Natural killer cell (primary cell): Measurements from ENCODE around the gene DNAI1. TPM values are rescaled to one million over a fixed set of nuclear protein-coding genes. Genes with fewer than 3 reads are reported as not detected.

ENCODE experiments used
- ATAC-seq, 3 donors: fragments of 150-1000 bp in 2 of 3; fragments of 200-7000 bp in 1 of 3; cut with Tn5 transposase; 1 replicate in 1 of 3; 2 replicates in 2 of 3; pipeline ENCODE4 v1.10.0; 2021; ENCODE audit warnings: mild to moderate bottlenecking in 2 of 3, moderate library complexity in 2 of 3
- DNase-seq, 2 donors: peaks; one replicate each; pipeline versions ENCODE4 v3.0.0 to v3.0.0-alpha.2; 2013 to 2021; ENCODE audit warnings: mixed read lengths in 1 of 2
- H3K27ac ChIP-seq: one replicate; pipeline ENCODE4 v1.5.1; 2013; ENCODE audit warnings: mild to moderate bottlenecking, low read length
- H3K27me3 ChIP-seq: one replicate; pipeline ENCODE4 v1.6.1; 2013; ENCODE audit warnings: low read length; ENCODE audit not compliant: control insufficient read depth, insufficient read depth
- H3K36me3 ChIP-seq: one replicate; pipeline ENCODE4 v1.6.1; 2013; ENCODE audit warnings: low read length; ENCODE audit not compliant: control insufficient read depth, insufficient read depth
- H3K4me1 ChIP-seq: one replicate; pipeline ENCODE4 v1.6.1; 2013; ENCODE audit warnings: low read length; ENCODE audit not compliant: control insufficient read depth, insufficient read depth
- H3K4me3 ChIP-seq: one replicate; pipeline ENCODE4 v1.5.1; 2013; ENCODE audit warnings: low read length
- H3K9me3 ChIP-seq: one replicate; pipeline ENCODE4 v1.6.1; 2013; ENCODE audit warnings: low read length; ENCODE audit not compliant: control insufficient read depth, insufficient read depth
- H3K27ac Mint-ChIP-seq, 2 donors: one replicate each; pipeline ENCODE4 v1.8.0; 2022; ENCODE audit warnings: mild to moderate bottlenecking in 2 of 2, mixed read lengths in 2 of 2, moderate library complexity in 1 of 2
- H3K27me3 Mint-ChIP-seq, 2 donors: one replicate each; pipeline ENCODE4 v1.8.0; 2022; ENCODE audit warnings: low read depth in 2 of 2, mixed read lengths in 2 of 2
- H3K36me3 Mint-ChIP-seq: one replicate; pipeline ENCODE4 v1.8.0; 2022; ENCODE audit warnings: mixed read lengths
- H3K4me1 Mint-ChIP-seq, 2 donors: one replicate each; pipeline ENCODE4 v1.8.0; 2022; ENCODE audit warnings: mixed read lengths in 2 of 2
- H3K4me3 Mint-ChIP-seq: one replicate; pipeline ENCODE4 v1.8.0; 2022; ENCODE audit warnings: mild to moderate bottlenecking, moderate library complexity, mixed read lengths
- H3K9me3 Mint-ChIP-seq, 2 donors: one replicate each; pipeline ENCODE4 v1.8.0; 2022; ENCODE audit warnings: mixed read lengths in 2 of 2
- WGBS: methylation state at CpG from one replicate; pipeline ENCODE4 v1.1.7; 2013; ENCODE audit warnings: missing lambda C conversion rate; ENCODE audit not compliant: insufficient coverage; 5-methylcytosine and 5-hydroxymethylcytosine counted together
- intact Hi-C: fragments of 100-400 bp; cut with micrococcal nuclease; formaldehyde crosslinking; loops from one replicate; pipeline ENCODE4 v1.14.2; 2022
- total RNA-seq, 4 donors: library from RNA; stranded (reverse); fragments of 120-200 nt in 1 of 4; gene quantifications; one replicate each; pipeline versions ENCODE4 v1.2.3 to v1.2.4, GENCODE V29; 2013 to 2022
- TF ChIP-seq, protein P1 (sequence below): fragments of 200-600 bp; IDR thresholded peaks from one replicate; pipeline ENCODE4 v1.8.0; 2022; ENCODE audit warnings: antibody characterized with exemption

The DNAI1 gene
- total RNA-seq, 3 donors from 2014 or later (not counting 1 experiment from before 2014, with no cell fraction given) = not detected

DNA sequence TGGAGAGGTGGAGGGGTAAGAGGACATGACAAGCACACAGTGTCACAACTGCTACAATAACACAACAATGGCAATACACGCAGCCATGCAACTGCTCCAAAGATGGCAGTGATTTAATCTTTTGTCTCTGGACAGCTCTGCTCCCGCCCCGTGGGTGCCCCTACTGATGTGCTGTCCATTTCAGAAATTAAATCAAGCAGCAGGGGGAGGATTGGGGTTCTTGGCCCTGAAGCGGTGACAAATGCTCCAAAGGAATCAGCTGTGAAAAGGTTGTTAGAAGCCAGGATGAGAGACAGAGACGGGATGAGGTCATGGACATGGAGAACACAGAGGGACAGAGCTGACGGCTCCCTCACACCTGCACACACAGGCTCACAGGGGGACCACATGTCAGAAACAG is 108.4 kb downstream of the DNAI1 start:
- TF ChIP-seq, protein P1, sequence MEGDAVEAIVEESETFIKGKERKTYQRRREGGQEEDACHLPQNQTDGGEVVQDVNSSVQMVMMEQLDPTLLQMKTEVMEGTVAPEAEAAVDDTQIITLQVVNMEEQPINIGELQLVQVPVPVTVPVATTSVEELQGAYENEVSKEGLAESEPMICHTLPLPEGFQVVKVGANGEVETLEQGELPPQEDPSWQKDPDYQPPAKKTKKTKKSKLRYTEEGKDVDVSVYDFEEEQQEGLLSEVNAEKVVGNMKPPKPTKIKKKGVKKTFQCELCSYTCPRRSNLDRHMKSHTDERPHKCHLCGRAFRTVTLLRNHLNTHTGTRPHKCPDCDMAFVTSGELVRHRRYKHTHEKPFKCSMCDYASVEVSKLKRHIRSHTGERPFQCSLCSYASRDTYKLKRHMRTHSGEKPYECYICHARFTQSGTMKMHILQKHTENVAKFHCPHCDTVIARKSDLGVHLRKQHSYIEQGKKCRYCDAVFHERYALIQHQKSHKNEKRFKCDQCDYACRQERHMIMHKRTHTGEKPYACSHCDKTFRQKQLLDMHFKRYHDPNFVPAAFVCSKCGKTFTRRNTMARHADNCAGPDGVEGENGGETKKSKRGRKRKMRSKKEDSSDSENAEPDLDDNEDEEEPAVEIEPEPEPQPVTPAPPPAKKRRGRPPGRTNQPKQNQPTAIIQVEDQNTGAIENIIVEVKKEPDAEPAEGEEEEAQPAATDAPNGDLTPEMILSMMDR = no peak
- no peak overlapping the region for H3K4me3 ChIP-seq
- no peaks in the 10 kb centered on the region for H3K36me3 ChIP-seq
- ATAC-seq = no peak
- H3K27me3 ChIP-seq = no peaks in the 10 kb centered on the region
- no peaks in the 10 kb centered on the region for H3K36me3 Mint-ChIP-seq
- no peaks in the 10 kb centered on the region for H3K9me3 Mint-ChIP-seq
- 84% methylated on average over 6 of the region's 6 CpGs for WGBS
- H3K27me3 Mint-ChIP-seq = peaks cover 8 to 35% of the 10 kb centered on the region in 2 donors
- peaks cover 2% of the 10 kb centered on the region for H3K9me3 ChIP-seq
- no peak for DNase-seq
- H3K4me3 Mint-ChIP-seq = no peak overlapping the region
- H3K4me1 Mint-ChIP-seq = no peaks in the 10 kb centered on the region
- no peaks in the 10 kb centered on the region for H3K4me1 ChIP-seq
- H3K27ac Mint-ChIP-seq = no peak overlapping the region
- H3K27ac ChIP-seq = no peak overlapping the region
- intact Hi-C loops = no loop called here

DNA sequence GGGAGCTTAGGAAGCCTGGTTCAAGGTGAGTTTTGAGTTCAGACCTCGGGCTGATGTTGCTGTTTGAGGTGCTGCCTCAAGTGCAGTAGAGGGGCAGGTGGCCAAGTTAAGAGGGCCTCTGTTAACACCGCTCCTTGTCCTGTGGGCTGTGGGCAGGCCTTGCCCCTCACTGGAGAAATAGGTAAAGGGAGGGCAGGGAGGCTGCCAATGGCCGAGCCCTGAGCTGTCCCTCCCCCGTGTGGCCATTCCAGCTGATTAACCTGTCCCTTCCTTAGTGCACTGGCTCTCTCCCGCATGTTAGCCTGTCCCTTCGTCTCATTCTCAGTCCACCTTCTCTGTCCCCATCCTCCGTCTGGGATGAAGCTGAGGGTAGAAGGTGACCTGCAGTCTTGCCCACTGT is 109.5 kb downstream of the DNAI1 start:
- Histone ChIP-seq H3K9me3 (no peaks in the 10 kb centered on the region), H3K4me3 (no peak overlapping the region), H3K36me3 (no peaks in the 10 kb centered on the region), H3K27me3 (no peaks in the 10 kb centered on the region), H3K27ac (no peak overlapping the region), H3K4me1 (no peaks in the 10 kb centered on the region)
- no peaks in the 10 kb centered on the region for H3K36me3 Mint-ChIP-seq
- TF ChIP-seq, protein P1 = no peak
- ATAC-seq (no peak), DNase-seq (no peak)
- H3K4me1 Mint-ChIP-seq = no peaks in the 10 kb centered on the region
- H3K27ac Mint-ChIP-seq = no peak overlapping the region
- no peaks in the 10 kb centered on the region for H3K9me3 Mint-ChIP-seq
- intact Hi-C loops = no loop called here
- peaks cover 8 to 31% of the 10 kb centered on the region in 2 donors for H3K27me3 Mint-ChIP-seq
- WGBS = 84% methylated on average over 7 of the region's 7 CpGs
- H3K4me3 Mint-ChIP-seq = no peak overlapping the region

DNA sequence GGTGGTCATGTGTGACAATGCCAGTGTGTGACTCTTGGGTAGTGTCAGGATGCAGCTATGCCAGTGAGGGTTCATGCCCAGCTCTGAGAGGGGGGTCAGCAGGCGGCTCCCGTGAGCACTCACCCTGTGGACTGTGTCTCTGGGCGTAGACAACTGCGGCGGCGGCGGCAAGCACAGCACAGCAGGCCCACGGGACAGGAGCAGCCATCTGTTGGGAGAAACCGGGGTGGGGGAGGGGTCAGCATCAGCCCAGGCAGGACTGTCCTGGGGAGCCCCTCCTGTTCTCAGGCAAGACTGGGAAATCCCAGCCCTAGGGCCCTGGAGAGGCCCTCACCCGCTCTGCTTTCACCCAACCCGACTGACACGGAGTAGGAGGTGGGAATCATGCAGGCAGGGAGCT is 110.2 kb downstream of the DNAI1 start:
- WGBS = 74% methylated on average over 12 of the region's 12 CpGs
- DNase-seq = no peak
- H3K4me3 ChIP-seq = no peak overlapping the region
- H3K27ac Mint-ChIP-seq = no peak overlapping the region
- H3K27me3 Mint-ChIP-seq = peaks cover 8 to 28% of the 10 kb centered on the region in 2 donors
- no peaks in the 10 kb centered on the region for H3K4me1 Mint-ChIP-seq
- no peak overlapping the region for H3K27ac ChIP-seq
- no peak overlapping the region for H3K4me3 Mint-ChIP-seq
- no peaks in the 10 kb centered on the region for H3K4me1 ChIP-seq
- no peak for ATAC-seq
- no peaks in the 10 kb centered on the region for H3K27me3 ChIP-seq
- TF ChIP-seq, protein P1 = no peak
- H3K36me3 ChIP-seq = no peaks in the 10 kb centered on the region
- intact Hi-C loops = no loop called here
- no peaks in the 10 kb centered on the region for H3K9me3 ChIP-seq
- no peaks in the 10 kb centered on the region for H3K9me3 Mint-ChIP-seq
- H3K36me3 Mint-ChIP-seq = no peaks in the 10 kb centered on the region

DNA sequence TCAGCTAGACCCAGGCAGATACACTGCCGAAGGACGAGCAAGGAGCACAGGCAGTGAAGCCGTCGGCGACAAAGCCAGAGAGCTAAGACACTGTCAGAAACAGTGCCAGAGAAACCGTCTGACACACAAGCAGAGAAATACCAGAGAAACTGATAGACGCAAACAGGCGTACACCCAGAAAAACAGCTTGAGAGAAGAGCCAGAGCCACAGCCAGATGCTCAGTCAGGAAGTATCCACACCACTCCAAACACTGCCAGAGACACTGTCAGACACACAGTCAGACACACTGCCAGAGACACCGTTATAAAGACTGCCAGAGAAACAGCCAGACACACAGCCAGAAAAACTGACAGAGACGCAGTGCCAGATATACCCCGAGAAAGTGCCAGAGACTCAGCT is 111.8 kb downstream of the DNAI1 start:
- H3K4me1 Mint-ChIP-seq = no peaks in the 10 kb centered on the region
- intact Hi-C loops = no loop called here
- Histone ChIP-seq H3K27ac (no peak overlapping the region), H3K9me3 (no peaks in the 10 kb centered on the region), H3K4me3 (no peak overlapping the region), H3K27me3 (no peaks in the 10 kb centered on the region), H3K36me3 (no peaks in the 10 kb centered on the region), H3K4me1 (no peaks in the 10 kb centered on the region)
- H3K27me3 Mint-ChIP-seq = peaks cover 18 to 28% of the 10 kb centered on the region in 2 donors
- no peaks in the 10 kb centered on the region for H3K36me3 Mint-ChIP-seq
- H3K4me3 Mint-ChIP-seq = no peak overlapping the region
- TF ChIP-seq, protein P1 = no peak
- H3K27ac Mint-ChIP-seq = no peak overlapping the region
- DNase-seq (no peak), ATAC-seq (no peak)
- 85% methylated on average over 11 of the region's 11 CpGs for WGBS
- no peaks in the 10 kb centered on the region for H3K9me3 Mint-ChIP-seq
